Stimulated activated CD8-positive, alpha-beta memory T cell treated with anti-CD3 and anti-CD28 coated beads, Interleukin-4, amount 100 ng/mL, for 24 hours (primary cell): Measurements from ENCODE around the gene KRT31.
"Not testable (repeated sequence)": the region's sequence is repeated elsewhere in the genome, so short reads cannot be mapped to it uniquely, and the experiment has no call there.

Experiments
- DNase-seq: peaks from one replicate; pipeline ENCODE4 v3.0.0-alpha.2; 2020; ENCODE audit warnings: low read depth

KRT31 gene

DNA sequence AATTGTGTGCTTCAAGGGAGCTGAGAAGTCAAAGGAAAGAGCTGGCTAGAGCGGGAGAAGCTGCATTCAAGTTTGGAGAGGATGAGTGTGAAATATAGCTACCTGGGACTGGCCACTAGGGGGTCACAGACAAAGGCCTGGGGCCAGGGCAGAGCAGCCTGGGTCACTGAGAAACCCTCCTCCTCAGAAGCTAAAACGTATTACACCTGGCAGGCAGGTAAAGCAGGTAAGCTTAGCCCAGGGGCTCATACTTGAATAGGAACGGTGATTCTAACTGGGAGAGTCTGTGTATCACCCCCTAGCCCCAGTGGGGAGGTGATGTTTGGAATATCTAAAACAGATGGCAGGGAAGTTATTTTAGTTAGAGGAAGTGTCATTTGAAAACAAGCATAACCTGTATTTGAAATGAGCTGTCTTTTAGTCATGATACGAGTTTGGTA lies 20.2 kb upstream of the KRT31 start:
- DNase-seq: no peak

DNA sequence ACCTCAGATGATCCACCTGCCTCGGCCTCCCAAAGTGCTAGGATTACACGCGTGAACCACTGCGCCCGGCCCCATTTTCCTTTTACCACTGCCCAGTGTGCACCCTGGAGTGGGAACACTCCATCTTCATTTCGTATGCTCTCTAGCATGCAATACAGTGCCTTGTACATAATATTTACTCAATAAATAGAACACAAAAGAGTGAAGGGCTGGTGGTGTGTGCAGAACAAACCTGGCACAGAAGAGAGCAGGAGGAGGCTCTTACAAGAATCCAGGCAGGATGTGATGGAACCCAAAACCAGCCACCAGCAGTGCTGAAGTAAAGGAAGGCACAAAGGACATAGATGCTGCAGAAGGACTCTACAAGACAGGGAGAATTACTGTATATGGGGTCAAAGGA lies 19.7 kb upstream of the KRT31 start:
- no peak for DNase-seq

DNA sequence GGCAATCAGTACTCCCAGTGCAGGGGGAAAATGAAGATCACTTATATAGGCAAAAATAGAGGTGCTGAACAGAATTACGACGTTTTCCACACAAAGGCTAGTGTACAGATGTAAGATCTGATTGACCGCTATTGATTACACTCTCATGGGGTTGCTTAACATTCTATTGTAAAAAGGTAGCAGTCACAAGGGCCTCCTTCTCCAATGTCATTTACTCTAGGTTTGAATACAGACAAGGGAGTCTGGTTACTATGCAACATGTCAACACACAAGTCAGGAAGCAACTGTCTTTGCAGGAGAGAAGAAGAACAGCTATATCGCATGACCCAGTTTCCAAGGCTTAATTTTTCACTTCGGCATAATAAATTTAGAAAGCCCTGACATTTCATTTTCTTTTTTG lies 19.1 kb upstream of the KRT31 start:
- DNase-seq: no peak

DNA sequence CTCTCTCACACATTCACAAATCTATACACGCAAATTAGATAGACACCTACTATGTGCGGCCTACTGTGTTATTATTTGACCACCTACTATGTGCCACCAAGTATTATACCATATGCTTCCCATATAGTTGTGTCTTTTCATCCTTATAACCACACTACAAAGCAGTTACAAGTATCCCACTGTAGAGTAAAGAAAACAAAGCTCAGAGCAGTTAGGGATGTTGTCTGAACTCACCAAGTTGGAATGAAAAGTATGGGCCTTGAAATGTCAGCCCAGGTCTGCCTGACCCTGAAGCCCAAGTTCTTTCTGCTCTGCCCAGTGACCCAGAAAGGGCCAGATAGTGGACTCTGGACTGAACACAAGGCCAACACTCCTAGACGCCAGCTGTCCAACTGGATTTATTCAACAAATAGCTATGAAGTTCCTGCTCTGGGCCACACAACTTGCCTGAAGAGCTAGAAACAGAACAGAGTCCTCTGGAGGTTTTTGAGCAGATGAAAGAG lies 18.5 kb upstream of the KRT31 start:
- DNase-seq: no peak

DNA sequence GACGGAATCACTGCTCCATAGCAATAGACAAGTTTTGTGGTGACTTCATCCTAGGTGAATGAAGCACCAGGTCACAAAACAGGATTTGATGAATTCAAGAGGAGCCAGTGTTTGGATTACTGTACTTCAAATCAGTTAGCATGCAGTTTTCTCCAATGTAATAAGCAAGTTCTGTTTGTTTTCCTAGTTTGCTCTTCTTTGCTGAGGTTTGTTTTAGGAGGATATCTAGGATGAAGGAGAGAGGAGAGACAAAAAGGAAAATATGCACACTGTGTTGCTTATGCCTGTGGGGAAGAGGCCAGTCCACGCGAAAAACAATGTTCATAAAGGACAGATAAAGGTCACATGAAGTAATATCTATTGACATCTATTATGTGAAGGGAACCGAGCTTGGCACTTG lies 18.0 kb upstream of the KRT31 start:
- DNase-seq: no peak

DNA sequence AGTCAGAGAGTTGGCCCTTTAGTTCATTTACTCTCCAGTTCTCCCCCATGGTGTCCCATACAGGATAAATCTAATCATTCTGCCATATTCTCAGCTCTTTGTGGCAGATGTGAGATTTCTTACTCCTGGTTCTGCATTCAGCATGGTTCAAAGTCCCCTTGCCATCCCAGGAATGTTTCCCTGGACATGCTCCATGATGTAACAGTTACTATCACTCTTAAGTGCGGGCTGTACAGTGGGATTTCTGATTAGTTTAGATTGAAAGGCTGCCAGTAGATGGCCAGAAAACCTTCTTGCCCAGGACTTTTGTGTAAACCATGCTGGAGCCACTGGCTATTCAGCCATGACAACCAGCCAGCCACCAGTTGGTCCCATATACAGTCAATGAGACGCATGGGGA lies 16.6 kb upstream of the KRT31 start:
- no peak for DNase-seq

DNA sequence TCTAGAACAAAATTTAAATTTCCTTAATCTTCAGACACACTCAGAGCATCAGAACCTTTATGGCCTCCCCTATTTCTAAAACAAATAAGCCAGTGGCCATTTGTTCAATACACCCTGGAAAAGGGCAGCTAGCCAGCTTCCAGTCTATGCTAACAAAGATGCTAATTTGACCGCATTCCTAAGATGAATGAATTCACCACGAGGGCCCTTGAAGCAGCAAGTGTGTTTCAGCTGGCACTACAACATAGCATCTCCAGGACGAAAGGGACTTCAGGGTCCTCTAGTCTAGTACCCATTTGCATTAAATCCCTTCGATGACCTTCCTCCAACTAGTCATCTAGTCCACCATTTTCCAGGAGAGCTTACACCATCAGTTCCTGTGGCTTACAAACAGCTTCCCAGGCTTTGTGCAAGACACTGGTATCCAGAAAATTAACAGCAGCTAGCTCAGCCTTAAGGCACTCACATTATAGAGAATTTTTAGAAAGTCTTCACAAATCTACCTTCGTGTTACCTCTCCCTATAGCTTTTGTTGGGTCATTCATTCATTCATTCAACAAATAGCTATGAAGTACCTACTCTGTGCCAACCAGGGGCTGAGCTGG lies 16.0 kb upstream of the KRT31 start:
- DNase-seq: no peak

DNA sequence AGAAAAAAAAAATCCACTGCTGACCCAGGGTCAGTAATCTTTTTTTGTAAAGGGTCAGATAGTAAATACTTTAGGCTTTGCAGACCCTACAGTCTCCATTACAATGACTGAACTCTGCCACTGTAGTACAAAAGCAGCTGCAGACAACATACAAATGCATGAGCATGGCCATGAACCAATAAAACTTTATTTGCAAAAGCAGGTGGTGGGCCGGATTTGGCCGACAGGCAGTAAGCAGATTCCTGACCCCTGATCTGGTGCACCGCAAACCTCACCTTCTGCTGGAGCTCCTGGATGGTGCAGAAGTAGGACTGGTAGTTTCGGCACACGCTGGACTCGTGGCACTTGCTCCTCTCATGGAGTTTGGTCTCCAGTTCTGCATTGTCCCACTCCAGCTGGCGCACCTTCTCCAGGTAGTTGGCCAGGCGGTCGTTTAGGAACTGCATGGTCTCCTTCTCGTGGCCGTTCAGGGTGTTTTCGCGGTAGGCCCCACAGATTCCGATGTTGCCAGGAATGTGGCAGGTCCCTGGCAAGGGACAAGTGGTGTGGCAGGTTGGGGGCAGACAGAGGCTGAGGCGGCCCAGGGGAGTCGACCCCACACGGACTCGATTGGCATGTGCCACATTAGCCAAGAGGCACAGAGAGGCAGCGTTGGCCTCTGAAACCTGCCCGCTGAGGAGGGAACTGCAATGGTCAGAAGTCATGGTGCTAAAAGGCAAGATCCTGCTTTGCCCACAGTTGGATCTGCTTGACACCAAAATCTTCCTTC lies 13.8 kb upstream of the KRT31 start:
- no peak for DNase-seq

DNA sequence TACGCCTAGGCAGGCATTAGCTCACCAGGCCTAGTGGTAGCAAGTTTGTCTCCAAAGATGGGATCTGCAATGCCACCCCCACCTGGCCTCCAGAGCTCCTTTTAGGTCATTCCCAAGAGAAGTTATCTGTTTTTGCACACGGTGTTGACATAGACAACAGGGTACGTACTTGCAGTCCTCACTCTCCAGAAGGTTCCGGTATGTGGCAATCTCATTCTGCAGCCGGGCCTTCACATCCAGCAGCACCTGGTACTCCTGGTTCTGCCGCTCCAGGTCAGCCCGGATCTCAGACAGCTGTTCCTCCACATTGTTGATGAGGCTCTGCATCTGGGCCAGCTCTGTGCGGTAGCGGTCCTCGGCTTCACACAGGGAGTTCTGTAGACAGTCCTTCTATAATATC lies 9.8 kb upstream of the KRT31 start:
- DNase-seq: no peak

DNA sequence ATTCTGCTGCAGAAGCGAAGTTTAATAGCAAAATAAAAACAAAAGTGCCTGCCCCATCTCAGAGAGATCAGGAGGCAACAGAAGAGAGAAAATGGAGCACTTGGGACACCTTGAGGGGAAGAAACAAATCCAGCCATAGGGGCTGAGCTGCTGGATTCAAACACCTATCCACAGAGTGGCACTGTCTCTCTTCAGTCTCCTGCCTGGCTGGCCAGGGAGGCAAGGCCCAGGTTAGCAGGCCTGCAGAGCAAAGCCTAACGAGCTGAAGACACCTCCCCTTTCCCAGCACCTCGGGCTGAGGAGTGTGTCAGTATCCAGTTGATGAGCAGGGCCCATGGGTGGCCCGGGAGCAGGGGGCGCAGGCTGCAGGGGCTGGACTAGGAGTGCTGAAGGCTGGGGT lies 8.8 kb upstream of the KRT31 start:
- DNase-seq: no peak

DNA sequence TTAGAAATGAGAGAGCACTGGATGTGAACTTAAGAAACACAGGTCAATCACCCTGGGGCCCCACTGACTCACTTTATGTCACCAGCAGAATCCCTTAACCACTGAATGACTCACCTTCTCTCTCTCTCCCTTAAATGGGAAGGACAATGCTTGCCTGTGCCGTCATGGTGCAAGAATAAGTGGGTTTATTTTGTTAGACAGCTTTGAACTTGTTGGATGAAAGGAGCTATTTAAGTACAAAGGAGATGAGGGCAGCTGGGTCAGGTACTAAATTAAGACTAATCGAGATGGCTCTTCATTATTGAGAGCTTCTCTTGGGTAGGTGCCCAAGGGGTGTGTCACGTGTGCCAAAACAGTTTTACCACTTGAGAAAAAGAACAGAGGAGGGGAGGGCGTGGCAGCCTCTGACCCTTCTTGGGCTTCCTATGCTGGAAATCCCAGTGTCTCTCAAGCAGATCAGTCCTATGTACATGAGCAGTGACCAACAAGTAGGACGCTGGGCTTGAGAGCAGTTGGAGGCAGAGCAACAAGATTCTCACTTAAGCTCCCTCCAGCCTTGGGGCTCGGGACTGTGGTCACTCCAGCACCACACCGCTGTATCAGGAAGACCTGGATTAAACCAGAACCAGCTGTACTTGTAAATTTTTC lies 6.7 kb upstream of the KRT31 start:
- DNase-seq: peak; percentile 22

DNA sequence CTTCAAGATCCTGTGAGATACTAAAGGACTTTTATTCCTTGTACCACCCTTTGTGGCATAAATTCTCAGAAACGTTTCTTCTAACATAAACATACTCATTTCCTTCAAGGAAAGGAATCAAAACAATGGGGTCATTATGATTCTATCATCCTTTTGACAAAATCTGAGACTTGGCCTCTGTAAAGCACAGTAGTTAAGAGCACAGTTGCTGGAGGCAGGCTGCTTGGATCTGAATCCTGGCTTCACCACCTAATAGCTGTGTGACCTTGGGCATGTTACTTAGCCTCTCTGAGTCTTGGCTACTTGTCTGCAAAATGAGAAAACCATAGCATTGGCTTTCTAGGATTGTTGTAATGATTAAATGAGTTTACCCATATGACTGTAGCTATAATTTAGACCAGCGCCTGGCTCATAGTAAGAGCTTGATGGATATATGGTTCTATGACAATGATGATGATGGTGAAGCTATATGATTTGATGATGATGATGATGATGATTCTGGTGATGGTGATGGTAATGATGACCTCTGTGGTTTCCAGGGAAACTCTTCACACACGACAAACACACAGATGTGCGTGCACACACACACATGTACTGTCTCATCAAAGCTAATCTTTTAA lies 6.1 kb upstream of the KRT31 start:
- no peak for DNase-seq

DNA sequence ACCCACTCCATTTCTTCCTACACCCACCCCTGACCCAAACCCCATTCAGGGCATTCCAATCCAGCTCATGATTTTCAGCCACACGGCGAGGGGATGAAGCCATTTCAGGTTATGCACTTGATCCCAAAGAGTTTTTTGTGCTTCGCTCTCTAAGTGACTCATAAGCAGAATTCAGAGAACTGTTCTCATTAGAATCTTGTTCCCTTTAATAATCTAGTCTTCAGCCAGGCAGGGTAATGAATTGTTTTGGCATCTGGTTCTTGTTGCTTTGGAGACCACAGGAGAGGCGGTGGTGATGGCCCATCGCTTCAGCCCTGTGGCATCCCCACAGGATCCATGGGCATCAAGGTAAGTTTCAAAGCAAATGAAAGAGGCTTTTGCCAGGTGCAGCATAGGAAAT lies 4.8 kb upstream of the KRT31 start:
- DNase-seq: no peak

DNA sequence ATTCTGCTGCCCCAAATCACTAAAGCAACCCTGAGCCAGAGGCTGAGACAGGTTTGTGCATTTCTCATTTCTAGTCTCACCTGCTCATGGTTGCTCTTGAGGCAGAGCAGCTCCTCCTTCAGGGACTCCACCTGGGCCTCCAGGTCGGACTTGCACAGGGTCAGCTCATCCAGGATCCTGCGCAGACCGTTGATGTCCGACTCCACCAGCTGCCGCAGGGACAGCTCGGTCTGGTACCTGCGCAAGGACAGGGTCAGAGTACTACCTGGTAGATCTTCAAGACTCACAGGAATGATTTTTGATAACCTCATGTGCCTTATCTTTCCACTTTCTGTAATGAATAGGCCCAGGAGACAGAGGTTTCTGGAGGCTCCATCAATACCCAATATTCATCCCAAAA lies 1.1 kb downstream of the KRT31 start:
- DNase-seq: no peak

DNA sequence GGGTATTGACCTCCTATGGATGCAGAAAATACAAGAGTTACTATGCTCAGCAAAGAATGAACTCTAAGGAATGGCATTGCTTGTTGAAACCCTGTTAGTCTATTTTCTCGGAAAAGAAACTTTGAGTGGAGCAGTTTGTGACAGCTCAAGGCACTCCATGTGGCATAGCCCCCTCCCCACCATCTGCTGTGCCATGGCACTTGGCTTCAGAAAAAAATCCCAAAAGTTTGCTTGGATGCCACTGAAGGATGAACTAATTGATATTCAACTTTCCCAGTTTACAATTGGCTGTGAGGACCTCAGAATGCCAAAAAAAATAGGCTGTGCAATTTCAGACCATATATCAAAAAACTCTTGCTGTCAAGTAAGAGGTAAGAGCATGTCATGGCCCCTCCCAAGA lies 1.8 kb downstream of the KRT31 start:
- no peak for DNase-seq

DNA sequence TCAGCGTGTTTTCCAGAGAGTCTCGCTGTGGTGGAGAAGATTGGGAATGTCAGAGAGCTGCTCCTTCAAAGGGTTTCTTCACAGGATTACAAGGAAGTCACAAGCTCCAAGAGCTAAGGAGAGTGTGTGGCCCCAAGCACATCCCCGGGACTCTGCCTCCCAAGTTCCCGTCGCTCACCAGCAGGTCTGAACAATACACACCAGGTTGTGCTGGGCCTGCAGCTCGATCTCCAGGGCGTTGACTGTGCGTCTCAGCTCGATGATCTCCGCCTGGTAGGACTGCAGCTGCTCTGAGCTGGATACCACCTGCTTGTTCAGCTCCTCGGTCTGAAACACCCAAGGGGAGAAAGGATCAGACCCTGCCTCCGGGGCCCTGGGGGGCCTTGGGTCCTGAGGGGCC lies 2.4 kb downstream of the KRT31 start:
- not testable (repeated sequence) for DNase-seq

DNA sequence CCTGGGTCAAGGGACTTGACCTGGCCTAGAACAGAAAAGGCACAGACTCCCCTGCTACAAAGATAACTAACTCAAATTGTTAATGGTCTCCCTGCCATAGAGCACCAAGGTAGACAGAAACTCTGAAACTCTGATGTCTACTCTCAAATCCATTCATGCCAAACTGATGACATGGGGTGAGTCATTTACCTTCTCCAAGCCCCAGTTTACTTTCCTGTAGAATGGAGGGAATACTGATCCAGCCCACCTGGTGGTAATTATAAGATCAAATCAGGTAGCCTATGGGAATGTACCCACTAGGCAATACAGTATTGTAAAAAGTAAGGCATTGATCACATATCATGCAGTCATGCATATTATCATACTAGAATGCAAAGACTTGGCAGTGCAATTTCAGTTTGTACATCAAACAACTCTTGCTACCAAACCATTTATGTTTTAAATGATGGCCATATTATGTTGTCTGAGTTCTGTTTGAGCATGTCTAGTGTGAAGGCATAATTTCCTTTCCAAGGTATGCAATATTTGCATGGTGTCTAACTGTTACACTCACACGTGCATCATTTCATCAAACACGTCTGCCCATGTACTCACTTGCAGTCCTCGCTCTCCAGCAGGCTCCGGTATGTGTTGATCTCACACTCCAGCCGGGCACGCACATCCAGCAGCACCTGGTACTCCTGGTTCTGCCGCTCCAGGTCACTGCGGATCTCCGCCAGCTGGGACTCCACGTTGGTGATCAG lies 3.0 kb downstream of the KRT31 start:
- DNase-seq: no peak

DNA sequence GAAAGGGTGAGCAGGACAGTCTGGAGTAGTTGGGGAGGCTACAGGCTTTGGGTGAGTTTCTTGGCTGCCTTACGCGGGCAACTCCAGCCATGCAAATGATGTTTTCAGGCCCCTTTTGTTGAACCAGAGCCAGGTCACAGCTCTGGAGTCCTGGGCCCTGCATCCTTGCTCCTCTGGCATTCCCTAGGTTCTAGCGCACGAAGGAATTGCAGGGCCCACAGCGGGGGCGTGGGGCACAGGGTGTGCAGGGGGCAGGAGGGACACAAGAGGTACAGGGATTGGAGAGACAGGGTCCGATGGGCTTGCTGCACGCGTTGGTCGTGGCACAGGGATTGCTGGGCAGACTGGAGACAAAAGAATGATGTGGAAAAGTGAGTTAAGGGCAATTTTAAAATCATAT lies 3.6 kb downstream of the KRT31 start:
- DNase-seq: no peak

DNA sequence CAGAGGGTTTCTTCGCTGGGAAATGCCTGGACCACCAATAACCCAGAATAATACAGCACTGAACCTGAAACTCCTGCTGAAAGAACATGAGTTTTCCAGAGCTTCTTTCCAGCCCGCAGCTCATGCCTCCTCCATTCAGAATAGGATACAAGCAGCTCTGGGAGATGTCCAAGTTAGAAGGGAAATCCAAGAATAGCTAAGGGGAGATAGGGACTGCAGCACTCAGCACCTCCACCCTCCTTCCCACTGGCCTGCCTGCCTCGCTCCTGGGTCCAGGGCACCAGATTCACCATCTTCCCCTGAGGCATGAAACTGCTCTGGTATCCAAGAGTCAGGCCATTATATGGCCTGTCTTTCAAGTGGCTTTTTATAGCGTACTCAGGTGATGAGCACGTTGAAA lies 4.1 kb downstream of the KRT31 start:
- DNase-seq: no peak

DNA sequence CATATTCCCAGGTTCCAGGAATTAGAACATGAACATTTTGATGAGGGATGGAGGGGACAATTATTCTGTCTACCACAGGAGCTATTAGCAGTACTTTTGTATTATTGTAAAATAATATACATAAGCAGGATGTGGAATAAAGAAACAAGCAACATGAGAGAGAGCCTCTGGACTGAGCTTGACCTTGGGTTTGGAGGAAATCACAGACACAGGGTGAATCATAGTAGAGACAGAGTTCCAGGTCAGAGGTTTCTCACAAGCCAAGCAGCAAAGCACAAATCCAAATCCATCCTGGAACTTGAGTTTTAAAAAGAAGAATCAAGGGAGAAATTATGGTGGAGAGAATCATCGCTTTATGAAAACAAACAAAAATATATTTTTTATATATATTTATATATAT lies 5.1 kb downstream of the KRT31 start:
- DNase-seq: no peak

DNA sequence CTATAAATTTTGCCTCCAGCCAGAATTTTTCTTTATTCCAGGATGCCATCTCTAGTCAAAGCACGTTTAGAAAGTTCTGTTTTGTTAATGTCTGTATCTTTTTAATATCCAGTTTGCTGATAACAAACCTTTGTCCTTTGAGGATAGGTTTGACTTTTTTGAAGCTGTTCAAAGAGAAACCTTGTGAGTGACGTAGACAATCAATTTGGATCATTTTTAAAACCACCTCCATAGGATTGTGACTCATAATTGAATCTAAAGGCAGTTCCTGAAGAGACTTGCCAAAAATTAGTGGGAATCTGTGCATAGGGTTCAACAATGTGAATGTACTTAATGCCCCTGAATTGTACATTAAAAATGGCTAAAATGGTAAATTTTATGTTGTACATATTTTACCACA lies 5.9 kb downstream of the KRT31 start:
- no peak for DNase-seq

DNA sequence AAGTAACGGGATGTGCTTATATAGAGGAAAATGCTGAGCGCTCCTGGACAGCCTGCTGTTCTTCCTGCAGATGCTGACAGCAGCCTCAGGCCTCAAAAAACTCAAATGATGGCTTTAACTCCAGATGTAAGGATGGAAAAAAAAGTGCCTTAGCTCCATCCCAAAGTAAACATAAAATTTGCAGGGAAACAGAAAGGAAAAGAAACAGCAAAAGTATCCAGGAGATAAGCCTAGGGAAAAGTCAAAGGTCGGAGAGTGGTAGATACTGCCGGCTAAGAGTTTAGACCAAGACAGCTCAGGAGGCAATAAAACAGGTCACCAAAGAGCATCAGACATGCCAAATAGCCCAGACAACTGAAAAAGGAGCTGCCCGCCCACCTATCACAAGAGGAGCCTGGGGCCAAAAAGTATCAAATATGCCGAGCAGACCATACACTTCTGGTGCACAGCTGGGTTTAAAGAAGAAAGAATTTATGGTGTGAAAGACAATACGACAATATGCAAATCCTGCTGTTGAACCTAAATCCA lies 6.9 kb downstream of the KRT31 start:
- DNase-seq: no peak
